ENCODE measurements around the gene TFEC. TPM values are rescaled to one million over a fixed set of nuclear protein-coding genes. Genes with fewer than 3 reads are reported as not detected.

Gene TFEC
- total and polyA plus RNA-seq, 2 experiments from 2014 or later: 13.4 to 34.8 TPM

DNA sequence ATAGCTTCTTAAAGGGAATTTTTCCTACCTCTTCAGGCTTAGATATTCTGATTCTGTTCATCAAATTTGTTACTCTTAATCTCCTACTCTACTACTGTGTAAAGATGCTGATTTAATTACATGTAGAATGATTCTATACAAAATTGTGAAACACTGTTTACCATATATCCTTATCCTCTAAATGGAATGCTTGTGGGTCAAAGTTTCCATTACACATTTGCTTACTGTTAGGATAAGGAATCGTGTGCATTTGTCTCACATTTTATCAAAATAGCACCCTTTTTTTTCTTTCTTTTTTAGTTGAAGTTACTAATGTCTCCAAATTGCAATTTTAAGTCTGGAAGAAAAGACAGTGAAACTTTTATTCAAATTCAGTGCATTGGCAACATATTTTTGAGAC is 65.3 kb downstream of the TFEC start:
- Histone ChIP-seq H3K27me3 (no peaks in the 10 kb centered on the region), H3K36me3 (replicated peaks; ENCODE audit: insufficient read depth, low read depth) (no peaks in the 10 kb centered on the region), H3K27ac (peak overlapping the region; percentile 56), H3K4me2 (peak overlapping the region; percentile 26), H3K9me2 (replicated peaks; ENCODE audit: insufficient read depth) (no peaks in the 10 kb centered on the region), H2AFZ (no peak overlapping the region), H3K4me3 (no peak overlapping the region), H3K4me1 (ENCODE audit: insufficient read depth) (no peaks in the 10 kb centered on the region), H3K9me3 (ENCODE audit: low read depth) (no peaks in the 10 kb centered on the region), H4K20me1 (ENCODE audit: insufficient read depth, poor library complexity, severe bottlenecking) (no peaks in the 10 kb centered on the region), H3K79me2 (peaks cover 3% of the 10 kb centered on the region)
- TF ChIP-seq EZH2 (IDR thresholded peaks at IDR 0.05; ENCODE audit: borderline replicate concordance): no peak
- TF ChIP-seq, protein P1, sequence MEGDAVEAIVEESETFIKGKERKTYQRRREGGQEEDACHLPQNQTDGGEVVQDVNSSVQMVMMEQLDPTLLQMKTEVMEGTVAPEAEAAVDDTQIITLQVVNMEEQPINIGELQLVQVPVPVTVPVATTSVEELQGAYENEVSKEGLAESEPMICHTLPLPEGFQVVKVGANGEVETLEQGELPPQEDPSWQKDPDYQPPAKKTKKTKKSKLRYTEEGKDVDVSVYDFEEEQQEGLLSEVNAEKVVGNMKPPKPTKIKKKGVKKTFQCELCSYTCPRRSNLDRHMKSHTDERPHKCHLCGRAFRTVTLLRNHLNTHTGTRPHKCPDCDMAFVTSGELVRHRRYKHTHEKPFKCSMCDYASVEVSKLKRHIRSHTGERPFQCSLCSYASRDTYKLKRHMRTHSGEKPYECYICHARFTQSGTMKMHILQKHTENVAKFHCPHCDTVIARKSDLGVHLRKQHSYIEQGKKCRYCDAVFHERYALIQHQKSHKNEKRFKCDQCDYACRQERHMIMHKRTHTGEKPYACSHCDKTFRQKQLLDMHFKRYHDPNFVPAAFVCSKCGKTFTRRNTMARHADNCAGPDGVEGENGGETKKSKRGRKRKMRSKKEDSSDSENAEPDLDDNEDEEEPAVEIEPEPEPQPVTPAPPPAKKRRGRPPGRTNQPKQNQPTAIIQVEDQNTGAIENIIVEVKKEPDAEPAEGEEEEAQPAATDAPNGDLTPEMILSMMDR (IDR thresholded peaks at IDR 0.05; ENCODE audit: poor library complexity): no peak
- TF ChIP-seq EZH2phosphoT487 (IDR thresholded peaks at IDR 0.05; ENCODE audit: low read depth, severe bottlenecking, unreplicated experiment): no peak
- peak; percentile 18 for DNase-seq (ENCODE audit: low spot score)
- 43% methylated on average over 1 of the region's 1 CpG for WGBS (ENCODE audit: low lambda C conversion rate, missing lambda C conversion rate)

DNA sequence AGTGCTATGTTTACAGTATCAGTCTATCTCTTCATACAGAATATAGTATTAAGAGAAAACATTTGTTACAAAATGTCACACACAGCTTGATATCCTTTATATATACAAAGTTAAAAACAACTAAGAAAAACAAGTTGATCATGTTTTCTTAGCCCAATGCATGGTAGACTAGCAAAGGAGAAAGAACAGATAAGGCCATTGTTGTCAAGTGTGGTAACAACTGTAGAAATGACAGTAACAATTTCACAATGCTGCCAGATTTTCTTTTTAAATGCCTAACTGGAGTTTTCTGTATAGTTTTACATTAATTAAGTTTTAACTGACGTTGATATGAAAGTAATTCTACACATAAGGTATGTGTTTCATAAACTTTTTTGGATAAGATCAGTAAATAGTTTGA is 65.8 kb downstream of the TFEC start:
- DNase-seq (ENCODE audit: low spot score): no peak

DNA sequence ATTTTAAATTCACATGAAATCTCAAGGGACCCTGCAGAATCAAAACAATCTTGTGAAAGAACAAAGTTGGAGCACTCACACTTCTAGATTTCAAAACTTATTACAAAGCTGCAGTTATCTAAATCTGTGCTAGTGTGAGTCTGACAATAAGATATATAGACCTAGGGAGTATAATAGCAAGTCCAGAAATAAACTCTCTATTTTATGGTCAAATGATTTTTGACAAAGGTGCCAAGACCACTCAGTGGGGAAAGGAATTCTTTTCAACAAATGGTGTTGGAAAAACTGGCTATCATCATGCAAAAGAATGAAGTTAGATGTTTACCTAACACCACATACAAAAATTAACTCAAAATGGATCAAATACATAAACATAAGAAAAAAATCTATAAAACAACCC is 68.2 kb downstream of the TFEC start:
- no peaks in the 10 kb centered on the region for H3K9me2 ChIP-seq (replicated peaks; ENCODE audit: insufficient read depth)
- H2AFZ ChIP-seq: no peak overlapping the region
- peaks cover 3% of the 10 kb centered on the region for H3K79me2 ChIP-seq
- H3K27me3 ChIP-seq: no peaks in the 10 kb centered on the region
- H3K9me3 ChIP-seq (ENCODE audit: low read depth): no peaks in the 10 kb centered on the region
- no peaks in the 10 kb centered on the region for H3K36me3 ChIP-seq (replicated peaks; ENCODE audit: insufficient read depth, low read depth)
- TF ChIP-seq EZH2 (IDR thresholded peaks at IDR 0.05; ENCODE audit: borderline replicate concordance) (no peak), EZH2phosphoT487 (IDR thresholded peaks at IDR 0.05; ENCODE audit: low read depth, severe bottlenecking, unreplicated experiment) (no peak)
- TF ChIP-seq, protein P1 (IDR thresholded peaks at IDR 0.05; ENCODE audit: poor library complexity): no peak
- no peak overlapping the region for H3K4me3 ChIP-seq
- H3K4me2 ChIP-seq: no peak overlapping the region
- H4K20me1 ChIP-seq (ENCODE audit: insufficient read depth, poor library complexity, severe bottlenecking): no peaks in the 10 kb centered on the region
- DNase-seq (ENCODE audit: low spot score): no peak
- H3K4me1 ChIP-seq (ENCODE audit: insufficient read depth): no peaks in the 10 kb centered on the region
- H3K27ac ChIP-seq: no peak overlapping the region

More for the DNA sequence above, 65.8 kb downstream of the TFEC start:
- H3K4me1 ChIP-seq (ENCODE audit: insufficient read depth): no peaks in the 10 kb centered on the region
- H3K79me2 ChIP-seq: peaks cover 3% of the 10 kb centered on the region
- H3K27ac ChIP-seq: peak overlapping the region; percentile 56
- no peaks in the 10 kb centered on the region for H3K36me3 ChIP-seq (replicated peaks; ENCODE audit: insufficient read depth, low read depth)
- TF ChIP-seq EZH2phosphoT487 (IDR thresholded peaks at IDR 0.05; ENCODE audit: low read depth, severe bottlenecking, unreplicated experiment): no peak
- no peak for TF ChIP-seq EZH2 (IDR thresholded peaks at IDR 0.05; ENCODE audit: borderline replicate concordance)
- TF ChIP-seq, protein P1 (IDR thresholded peaks at IDR 0.05; ENCODE audit: poor library complexity): no peak
- no peaks in the 10 kb centered on the region for H3K27me3 ChIP-seq
- H3K9me2 ChIP-seq (replicated peaks; ENCODE audit: insufficient read depth): no peaks in the 10 kb centered on the region
- H4K20me1 ChIP-seq (ENCODE audit: insufficient read depth, poor library complexity, severe bottlenecking): no peaks in the 10 kb centered on the region
- H3K4me2 ChIP-seq: peak overlapping the region; percentile 16
- H3K4me3 ChIP-seq: no peak overlapping the region
- WGBS (ENCODE audit: low lambda C conversion rate, missing lambda C conversion rate): 46% methylated on average over 1 of the region's 1 CpG
- H3K9me3 ChIP-seq (ENCODE audit: low read depth): no peaks in the 10 kb centered on the region
- H2AFZ ChIP-seq: no peak overlapping the region

Data from hepatocyte (in vitro differentiated cells).